NT2/D1 (cell line): ENCODE results near the gene TBC1D5.

Experiments used
- SUZ12 ChIP-seq: IDR thresholded peaks from 2 replicates; pipeline ENCODE4 v1.6.1; 2011; ENCODE audit not compliant: insufficient read length, insufficient read depth; ENCODE audit errors: extremely low read depth
- YY1 ChIP-seq: IDR thresholded peaks from 2 replicates; pipeline ENCODE4 v1.6.1; 2011; ENCODE audit not compliant: insufficient read length, insufficient read depth
- ZNF274 ChIP-seq: IDR thresholded peaks from 2 replicates; pipeline ENCODE4 v1.6.1; 2011; ENCODE audit warnings: mild to moderate bottlenecking, low read depth, low read length

DNA sequence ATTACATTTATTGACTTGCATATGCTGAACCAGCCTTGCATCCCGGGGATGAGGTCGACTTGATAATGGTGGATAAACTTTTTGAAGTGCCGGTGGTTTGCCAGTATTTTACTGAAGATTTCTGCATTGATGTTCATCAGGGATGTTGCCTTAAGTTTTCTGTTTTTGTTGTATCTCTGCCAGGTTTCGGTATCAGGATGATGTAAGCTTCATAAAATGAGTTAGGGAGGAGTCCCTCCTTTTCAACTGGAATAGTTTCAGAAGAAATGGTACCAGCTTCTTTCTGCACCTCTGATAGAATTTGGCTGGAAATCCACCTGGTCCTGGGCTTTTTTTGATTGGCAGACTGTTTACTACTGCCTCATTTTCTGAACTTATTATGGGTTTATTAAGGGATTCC, 250.8 kb downstream of the TBC1D5 start:
- TF ChIP-seq YY1: no peak
- no peak for TF ChIP-seq ZNF274
- TF ChIP-seq SUZ12: no peak
